Psoas muscle (tissue), 8 donors: ENCODE data around the gene RAB3IP. TPM values are rescaled to one million over a fixed set of nuclear protein-coding genes. Genes with fewer than 3 reads are reported as not detected.
"Not testable (repeated sequence)": the region's sequence is repeated elsewhere in the genome, so short reads cannot be mapped to it uniquely, and the experiment has no call there.

Experiments
- ATAC-seq, 4 donors: fragments of 200-7000 bp; cut with Tn5 transposase; one replicate each; pipeline ENCODE4 v1.9.1; 2020; ENCODE audit warnings: moderate library complexity in 3 of 4, mild to moderate bottlenecking in 2 of 4
- DNase-seq, 2 donors: peaks; one replicate each; pipeline ENCODE4 v3.0.0-alpha.2; 2020
- H3K27ac ChIP-seq: fragments of 200-600 bp; one replicate; pipeline ENCODE4 v1.8.0; 2022
- H3K27me3 ChIP-seq, 3 donors: fragments of 200-600 bp in 1 of 3; one replicate each; pipeline versions ENCODE4 v1.6.1 to v1.8.0; 2013 to 2022; ENCODE audit warnings: low read length in 2 of 3, mild to moderate bottlenecking in 2 of 3, moderate library complexity in 1 of 3; ENCODE audit not compliant: insufficient read depth in 3 of 3
- H3K36me3 ChIP-seq, 2 donors: fragments of 200-600 bp in 1 of 2; one replicate each; pipeline versions ENCODE4 v1.6.1 to v1.8.0; 2013 to 2022; ENCODE audit warnings: low read depth in 1 of 2, mild to moderate bottlenecking in 1 of 2, moderate library complexity in 1 of 2; ENCODE audit not compliant: insufficient read depth in 1 of 2
- H3K4me1 ChIP-seq: fragments of 200-600 bp; one replicate; pipeline ENCODE4 v1.8.0; 2022
- H3K4me3 ChIP-seq: fragments of 200-600 bp; one replicate; pipeline ENCODE4 v1.8.0; 2022; ENCODE audit warnings: mild to moderate bottlenecking
- H3K9me3 ChIP-seq: fragments of 200-600 bp; one replicate; pipeline ENCODE4 v1.8.0; 2022
- WGBS, 3 donors: extraction: QIAGEN DNeasy Blood & Tissue Kit; methylation state at CpG; one replicate each; pipeline versions ENCODE4 v1.1.6 to v1.1.7; 2013; 5-methylcytosine and 5-hydroxymethylcytosine counted together
- intact Hi-C, 2 donors: fragments of 100-400 bp; cut with DNase I; formaldehyde crosslinking; loops; one replicate each; pipeline versions ENCODE4 v1.11.0 to v1.14.2; 2022
- polyA plus RNA-seq, 3 donors: library from polyadenylated mRNA; stranded (reverse); fragments of 200-250 nt; gene quantifications; one replicate each; pipeline ENCODE4 v1.2.3, GENCODE V29; 2013
- total RNA-seq, 4 donors: library from RNA; stranded (reverse); fragmentation: NEBNext Ultra II Directional in 2 of 4; extraction: Animal tissue kit (Norgen Biotek cat#: 25700) in 2 of 4; gene quantifications; one replicate each; pipeline versions ENCODE4 v1.2.1 to v1.2.4, GENCODE V29; 2021 to 2023
- TF ChIP-seq, protein P1 (sequence below): fragments of 200-600 bp; IDR thresholded peaks from one replicate; pipeline ENCODE4 v1.8.0; 2022; ENCODE audit warnings: antibody characterized with exemption
- donor health status: healthy with polysubstance abuse.
- donor health status: DM: no; HTN: no; CAD: no; lungs with moderate emphysema.
- donor health status: Bipolar disorder and iron deficiency.
- donor health status: healthy.
- donor health status: DM: yes; HTN: yes; CAD: no.
- donor health status: DM: no; HTN: no; CAD: no.
- donor health status: DM: no; HTN: no; CAD: no.
- donor health status: DM: yes; HTN: yes; CAD: no.

The RAB3IP gene
- total and polyA plus RNA-seq, 7 donors: 11.3 to 38.2 (median 19.3) TPM

DNA sequence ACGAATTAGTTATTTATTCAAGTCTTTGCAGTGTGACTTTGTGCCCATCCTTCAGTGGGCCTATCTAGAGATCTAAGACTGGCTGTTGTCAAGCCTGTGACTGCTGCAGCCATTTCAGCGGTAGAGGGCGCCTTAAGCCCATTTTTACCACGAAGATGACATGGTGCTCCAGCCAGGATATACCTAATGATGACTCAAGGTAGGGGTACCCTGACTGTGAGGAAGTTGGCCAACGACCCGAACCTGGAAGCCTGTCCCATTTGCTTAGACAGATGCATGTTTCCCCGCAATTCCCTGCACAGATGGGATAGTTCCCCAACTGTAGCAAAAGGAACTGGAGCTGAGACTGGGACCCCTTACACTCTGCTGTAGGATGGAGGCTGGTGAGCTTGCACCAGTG lies 41.3 kb downstream of the RAB3IP start:
- Histone ChIP-seq H3K36me3 (peaks cover 0 to 3% of the 10 kb centered on the region in 2 donors), H3K4me3 (no peak overlapping the region), H3K4me1 (no peaks in the 10 kb centered on the region), H3K27me3 (no peaks in the 10 kb centered on the region), H3K9me3 (no peaks in the 10 kb centered on the region), H3K27ac (no peak overlapping the region)
- WGBS, 3 donors: 57 to 65% (median 64%) methylated on average over 7 of the region's 7 CpGs
- DNase-seq (no peak), ATAC-seq (no peak)
- intact Hi-C loops: no loop called here
- TF ChIP-seq, protein P1, sequence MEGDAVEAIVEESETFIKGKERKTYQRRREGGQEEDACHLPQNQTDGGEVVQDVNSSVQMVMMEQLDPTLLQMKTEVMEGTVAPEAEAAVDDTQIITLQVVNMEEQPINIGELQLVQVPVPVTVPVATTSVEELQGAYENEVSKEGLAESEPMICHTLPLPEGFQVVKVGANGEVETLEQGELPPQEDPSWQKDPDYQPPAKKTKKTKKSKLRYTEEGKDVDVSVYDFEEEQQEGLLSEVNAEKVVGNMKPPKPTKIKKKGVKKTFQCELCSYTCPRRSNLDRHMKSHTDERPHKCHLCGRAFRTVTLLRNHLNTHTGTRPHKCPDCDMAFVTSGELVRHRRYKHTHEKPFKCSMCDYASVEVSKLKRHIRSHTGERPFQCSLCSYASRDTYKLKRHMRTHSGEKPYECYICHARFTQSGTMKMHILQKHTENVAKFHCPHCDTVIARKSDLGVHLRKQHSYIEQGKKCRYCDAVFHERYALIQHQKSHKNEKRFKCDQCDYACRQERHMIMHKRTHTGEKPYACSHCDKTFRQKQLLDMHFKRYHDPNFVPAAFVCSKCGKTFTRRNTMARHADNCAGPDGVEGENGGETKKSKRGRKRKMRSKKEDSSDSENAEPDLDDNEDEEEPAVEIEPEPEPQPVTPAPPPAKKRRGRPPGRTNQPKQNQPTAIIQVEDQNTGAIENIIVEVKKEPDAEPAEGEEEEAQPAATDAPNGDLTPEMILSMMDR: no peak

DNA sequence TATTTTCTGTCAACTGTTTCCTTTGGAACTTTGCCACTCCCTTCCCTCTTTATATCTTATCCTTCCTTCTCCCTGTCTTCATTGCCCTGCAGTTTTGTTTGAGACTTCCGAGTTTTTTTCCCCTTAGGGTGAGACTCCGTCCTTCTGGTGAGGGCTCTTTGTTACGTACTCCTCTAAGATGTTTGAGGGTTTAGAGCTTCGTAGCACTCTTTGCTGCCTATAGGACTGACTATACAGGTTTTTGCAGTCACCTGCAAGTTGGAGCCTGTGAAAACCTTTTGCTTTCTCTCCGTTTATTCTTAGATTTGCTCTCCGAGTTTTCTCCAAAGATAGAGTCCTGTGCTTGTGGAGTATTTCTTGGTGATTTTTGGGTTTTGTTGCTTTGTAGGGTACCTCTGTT lies 44.7 kb downstream of the RAB3IP start:
- Histone ChIP-seq H3K36me3 (peaks cover 0 to 18% of the 10 kb centered on the region in 2 donors), H3K9me3 (no peaks in the 10 kb centered on the region), H3K4me1 (no peaks in the 10 kb centered on the region), H3K27ac (no peak overlapping the region), H3K4me3 (no peak overlapping the region), H3K27me3 (no peaks in the 10 kb centered on the region)
- no peak for DNase-seq
- TF ChIP-seq, protein P1: no peak
- intact Hi-C loops: no loop called here
- 88 to 91% (median 90%) methylated on average over 6 of the region's 6 CpGs for WGBS, 3 donors
- ATAC-seq: no peak

GRCh38 chr12:69789351-69789750 lies 50.7 kb downstream of the RAB3IP start:
- DNase-seq: no peak
- TF ChIP-seq, protein P1: no peak
- H3K27ac ChIP-seq: no peak overlapping the region
- H3K36me3 ChIP-seq: peaks cover 0 to 18% of the 10 kb centered on the region in 2 donors
- no peak overlapping the region for H3K4me3 ChIP-seq
- intact Hi-C loops: no loop called here
- no peak for ATAC-seq
- H3K27me3 ChIP-seq: no peaks in the 10 kb centered on the region
- H3K9me3 ChIP-seq: peaks cover 23% of the 10 kb centered on the region
- H3K4me1 ChIP-seq: no peaks in the 10 kb centered on the region

DNA sequence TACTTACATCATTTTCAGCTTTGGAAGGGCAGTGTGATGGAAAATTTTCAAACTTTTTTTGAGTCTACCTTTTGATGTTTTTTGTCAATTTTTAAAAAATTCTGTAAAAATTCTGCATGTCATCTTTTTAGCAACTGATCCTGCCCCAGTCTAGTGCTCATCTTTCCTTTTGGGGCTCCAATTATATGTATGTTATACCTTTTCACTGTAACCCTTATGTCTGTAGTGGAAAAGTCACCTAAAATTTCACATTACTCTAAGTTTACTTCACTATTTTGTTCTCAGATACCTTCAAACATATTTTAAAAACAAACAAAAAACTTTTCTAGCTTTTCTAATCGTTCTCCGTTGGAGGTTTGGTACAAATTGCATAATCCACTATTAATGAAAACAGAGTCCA lies 53.9 kb downstream of the RAB3IP start:
- 96 to 97% (median 96%) methylated on average over 2 of the region's 2 CpGs for WGBS, 3 donors
- Histone ChIP-seq H3K4me1 (no peaks in the 10 kb centered on the region), H3K9me3 (peaks cover 23% of the 10 kb centered on the region), H3K36me3 (peaks cover 3 to 23% of the 10 kb centered on the region in 2 donors), H3K4me3 (no peak overlapping the region), H3K27ac (no peak overlapping the region), H3K27me3 (no peaks in the 10 kb centered on the region)
- TF ChIP-seq, protein P1: no peak
- DNase-seq (no peak), ATAC-seq (no peak)
- intact Hi-C loops: no loop called here

DNA sequence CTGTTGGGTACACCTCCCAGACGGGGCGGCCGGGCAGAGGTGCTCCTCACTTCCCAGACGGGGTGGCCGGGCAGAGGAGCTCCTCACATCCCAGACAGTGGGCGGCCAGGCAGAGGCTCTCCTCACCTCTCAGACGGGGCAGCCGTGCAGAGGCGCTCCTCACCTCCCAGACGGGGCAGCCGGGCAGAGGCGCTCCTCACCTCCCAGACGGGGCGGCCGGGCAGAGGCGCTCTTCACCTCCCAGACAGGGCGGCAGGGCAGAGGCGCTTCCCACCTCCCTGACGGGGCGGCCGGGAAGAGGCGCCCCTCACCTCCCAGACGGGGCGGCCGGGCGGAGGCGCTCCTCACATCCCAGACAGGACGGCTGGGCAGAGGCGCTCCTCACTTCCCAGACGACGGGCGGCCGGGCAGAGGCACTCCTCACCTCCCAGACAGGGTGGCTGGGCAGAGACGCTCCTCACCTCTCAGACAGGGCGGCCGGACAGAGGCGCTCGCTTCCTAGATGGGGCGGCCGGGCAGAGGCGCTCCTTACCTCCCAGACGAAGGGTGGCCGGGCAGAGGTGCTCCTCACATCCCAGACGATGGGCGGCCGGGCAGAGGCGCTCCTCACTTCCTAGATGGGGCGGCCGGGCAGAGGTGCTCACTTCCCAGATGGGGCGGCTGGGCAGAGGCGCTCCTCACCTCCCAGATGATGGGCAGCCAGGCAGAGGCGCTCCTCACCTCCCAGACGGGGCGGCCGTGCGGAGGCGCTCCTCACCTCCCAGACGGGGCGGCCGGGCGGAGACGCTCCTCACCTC lies 68.6 kb downstream of the RAB3IP start:
- H3K4me3 ChIP-seq, H3K9me3 ChIP-seq, H3K4me1 ChIP-seq, H3K27me3 ChIP-seq, intact Hi-C loops, H3K27ac ChIP-seq, DNase-seq, H3K36me3 ChIP-seq, ATAC-seq: not testable (repeated sequence)
- 96 to 99% (median 96%) methylated on average over 41 to 62 of the region's 62 CpGs for WGBS, 3 donors
